H9 (cell line): Measurements from ENCODE around the gene TMEM52B. TPM values are rescaled to one million over a fixed set of nuclear protein-coding genes. Genes with fewer than 3 reads are reported as not detected.

Experiments
- DNase-seq: peaks from one replicate; pipeline ENCODE4 v3.0.0-alpha.2; 2017
- H2AFZ ChIP-seq: one replicate; pipeline ENCODE4 v1.6.1; 2013; ENCODE audit warnings: mild to moderate bottlenecking, low read length, control low read depth, moderate library complexity
- H2AK5ac ChIP-seq: 2 replicates; pipeline ENCODE4 v1.6.1; 2013; ENCODE audit warnings: low read length, control low read depth, mixed read lengths; ENCODE audit not compliant: insufficient read length
- H2BK120ac ChIP-seq: one replicate; pipeline ENCODE4 v1.6.1; 2013; ENCODE audit warnings: low read depth, mild to moderate bottlenecking, low read length, control low read depth, inconsistent platforms; ENCODE audit not compliant: poor library complexity, severe bottlenecking
- H2BK12ac ChIP-seq: 2 replicates; pipeline ENCODE4 v1.6.1; 2013; ENCODE audit warnings: low read length, control low read depth, mixed read lengths, low read depth; ENCODE audit not compliant: insufficient read length
- H2BK15ac ChIP-seq: 2 replicates; pipeline ENCODE4 v1.6.1; 2013; ENCODE audit warnings: low read depth, low read length, control low read depth
- H2BK20ac ChIP-seq: one replicate; pipeline ENCODE4 v1.6.1; 2013; ENCODE audit warnings: low read depth, mild to moderate bottlenecking, low read length, control low read depth, inconsistent platforms; ENCODE audit not compliant: poor library complexity, severe bottlenecking
- H2BK5ac ChIP-seq: 2 replicates; pipeline ENCODE4 v1.6.1; 2013; ENCODE audit warnings: low read length, control low read depth, mixed read lengths; ENCODE audit not compliant: insufficient read length
- H3K14ac ChIP-seq: 2 replicates; pipeline ENCODE4 v1.6.1; 2013; ENCODE audit warnings: low read length, control low read depth; ENCODE audit not compliant: insufficient read depth
- H3K18ac ChIP-seq: 2 replicates; pipeline ENCODE4 v1.6.1; 2013; ENCODE audit warnings: low read depth, mild to moderate bottlenecking, mixed read lengths, low read length, control low read depth; ENCODE audit not compliant: insufficient read length
- H3K23ac ChIP-seq: 2 replicates; pipeline ENCODE4 v1.6.1; 2013; ENCODE audit warnings: low read length, control low read depth, mixed read lengths, low read depth; ENCODE audit not compliant: insufficient read length
- H3K23me2 ChIP-seq: 2 replicates; pipeline ENCODE4 v1.6.1; 2013; ENCODE audit warnings: low read depth, mild to moderate bottlenecking, mixed read lengths, low read length, control low read depth; ENCODE audit not compliant: insufficient read length, poor library complexity, severe bottlenecking
- H3K27ac ChIP-seq: 2 replicates; pipeline ENCODE4 v1.5.1; 2013; ENCODE audit warnings: low read length, control low read depth, mixed read lengths, low read depth; ENCODE audit not compliant: insufficient read length
- H3K27me3 ChIP-seq: 2 replicates; pipeline ENCODE4 v1.6.1; 2013; ENCODE audit warnings: low read length, control low read depth, inconsistent platforms; ENCODE audit not compliant: insufficient read depth
- H3K4ac ChIP-seq: 2 replicates; pipeline ENCODE4 v1.6.1; 2013; ENCODE audit warnings: low read depth, mild to moderate bottlenecking, control low read depth, inconsistent platforms, low read length, moderate library complexity
- H3K4me1 ChIP-seq: 2 replicates; pipeline ENCODE4 v1.6.1; 2013; ENCODE audit warnings: low read length, control low read depth, inconsistent platforms; ENCODE audit not compliant: insufficient read depth
- H3K4me2 ChIP-seq: 2 replicates; pipeline ENCODE4 v1.6.1; 2013; ENCODE audit warnings: low read length, control low read depth, mixed read lengths; ENCODE audit not compliant: insufficient read length, insufficient read depth
- H3K56ac ChIP-seq: 2 replicates; pipeline ENCODE4 v1.6.1; 2013; ENCODE audit warnings: low read depth, mild to moderate bottlenecking, mixed read lengths, low read length, control low read depth; ENCODE audit not compliant: insufficient read length
- H3K79me1 ChIP-seq: 2 replicates; pipeline ENCODE4 v1.6.1; 2013; ENCODE audit warnings: low read depth, mild to moderate bottlenecking, moderate library complexity, low read length, control low read depth, inconsistent platforms; ENCODE audit not compliant: insufficient read depth, poor library complexity, severe bottlenecking
- H3K79me2 ChIP-seq: 2 replicates; pipeline ENCODE4 v1.6.1; 2013; ENCODE audit warnings: low read length, control low read depth, inconsistent platforms; ENCODE audit not compliant: insufficient read depth
- H3K9ac ChIP-seq: 2 replicates; pipeline ENCODE4 v1.6.1; 2013; ENCODE audit warnings: low read length, control low read depth, mixed read lengths; ENCODE audit not compliant: insufficient read length; ENCODE audit errors: extremely low read depth
- H3K9me3 ChIP-seq: one replicate; pipeline ENCODE4 v1.6.1; 2013; ENCODE audit warnings: low read depth, low read length, inconsistent platforms; ENCODE audit not compliant: control insufficient read depth
- H3T11ph ChIP-seq: one replicate; pipeline ENCODE4 v1.6.1; 2013; ENCODE audit warnings: mild to moderate bottlenecking, low read length, control low read depth, inconsistent platforms
- H4K20me1 ChIP-seq: one replicate; pipeline ENCODE4 v1.6.1; 2013; ENCODE audit not compliant: control insufficient read depth, insufficient read length, insufficient read depth
- H4K5ac ChIP-seq: 2 replicates; pipeline ENCODE4 v1.6.1; 2013; ENCODE audit warnings: low read depth, mild to moderate bottlenecking, mixed read lengths, low read length, control low read depth; ENCODE audit not compliant: insufficient read length
- H4K8ac ChIP-seq: replicated peaks from 2 replicates; pipeline ENCODE4 v1.6.1; 2013; ENCODE audit warnings: low read length, control low read depth, mixed read lengths, low read depth; ENCODE audit not compliant: insufficient read length
- H4K91ac ChIP-seq: 2 replicates; pipeline ENCODE4 v1.6.1; 2013; ENCODE audit warnings: low read depth, mild to moderate bottlenecking, moderate library complexity, mixed read lengths, low read length, control low read depth; ENCODE audit not compliant: insufficient read length
- H3K27ac Mint-ChIP-seq, 3 experiments: 2 replicates in 2 of 3; 3 replicates in 1 of 3; pipeline ENCODE4 v1.8.0; 2020 to 2021; ENCODE audit warnings: mixed read lengths in 3 of 3, mild to moderate bottlenecking in 1 of 3, moderate library complexity in 1 of 3
- H3K27me3 Mint-ChIP-seq: 2 replicates; pipeline ENCODE4 v1.8.0; 2021; ENCODE audit warnings: low read depth, mild to moderate bottlenecking, moderate library complexity, mixed read lengths
- H3K36me3 Mint-ChIP-seq, 3 experiments: 2 replicates in 2 of 3; 3 replicates in 1 of 3; pipeline ENCODE4 v1.8.0; 2020 to 2021; ENCODE audit warnings: low read depth in 3 of 3, mixed read lengths in 3 of 3; ENCODE audit not compliant: insufficient read depth in 1 of 3
- H3K4me1 Mint-ChIP-seq, 2 experiments: 2 replicates each; pipeline ENCODE4 v1.8.0; 2020; ENCODE audit warnings: mixed read lengths in 2 of 2
- H3K4me3 Mint-ChIP-seq, 2 experiments: 2 replicates in 1 of 2; 3 replicates in 1 of 2; pipeline ENCODE4 v1.8.0; 2020 to 2021; ENCODE audit warnings: mild to moderate bottlenecking in 2 of 2, mixed read lengths in 2 of 2, moderate library complexity in 1 of 2
- H3K9me3 Mint-ChIP-seq, 2 experiments: 2 replicates in 1 of 2; 3 replicates in 1 of 2; pipeline ENCODE4 v1.8.0; 2020; ENCODE audit warnings: mild to moderate bottlenecking in 2 of 2, mixed read lengths in 2 of 2, moderate library complexity in 1 of 2
- CTCF ChIP-seq: fragments of 200-600 bp; sonication (generic); conservative IDR thresholded peaks from 3 replicates; pipeline ENCODE4 v1.8.0; 2021; ENCODE audit warnings: antibody characterized with exemption, mild to moderate bottlenecking
- WGBS: extraction: QIAGEN DNeasy Blood & Tissue Kit; methylation state at CpG from one replicate; pipeline ENCODE4 v1.1.7; 2013; ENCODE audit warnings: missing lambda C conversion rate, low lambda C conversion rate, mixed read lengths; ENCODE audit not compliant: insufficient read length; ENCODE audit errors: extremely low coverage; 5-methylcytosine and 5-hydroxymethylcytosine counted together
- long read RNA-seq: library from polyadenylated mRNA; unstranded; transcript quantifications from one replicate; pipeline ENCODE4 v2.0.0, GENCODE V29; 2020
- total RNA-seq: library from RNA; stranded (reverse); gene quantifications from 2 replicates; pipeline ENCODE4 v1.2.1, GENCODE V29; 2021

The TMEM52B gene
- total RNA-seq = not detected in 2 replicates
- long read RNA-seq = 0 reads

- H3K56ac ChIP-seq = no peak within 1 kb of the TSS
- WGBS = no CpG with 5 or more reads among the region's 4 CpGs
Measured at GRCh38 chr12:10178821-10179220, at the start of gene TMEM52B. TSS of gene TMEM52B (plus strand) at chr12:10179032. CDS start at chr12:10179575, 543 bp downstream.

More at GRCh38 chr12:10178821-10179220, at the start of gene TMEM52B:
- Histone ChIP-seq H4K5ac (no peak within 1 kb of the TSS), H3K9ac (no peak within 1 kb of the TSS), H3K23me2 (no peaks in the 10 kb centered on the region), H3K4me2 (no peak within 1 kb of the TSS), H2BK12ac (no peak within 1 kb of the TSS), H2BK15ac (no peak within 1 kb of the TSS), H2BK5ac (no peak within 1 kb of the TSS), H3T11ph (no peak within 1 kb of the TSS), H2AK5ac (no peak within 1 kb of the TSS), H3K27me3 (no peaks in the 10 kb centered on the region), H3K4ac (no peak within 1 kb of the TSS), H2AFZ (no peak within 1 kb of the TSS), H3K4me1 (no peaks in the 10 kb centered on the region), H4K8ac (no peak within 1 kb of the TSS), H3K27ac (no peak within 1 kb of the TSS), H3K23ac (no peak within 1 kb of the TSS), H2BK120ac (no peak within 1 kb of the TSS), H3K14ac (no peak within 1 kb of the TSS), H3K9me3 (no peaks in the 10 kb centered on the region), H3K79me2 (no peaks in the 10 kb centered on the region), H4K91ac (no peak within 1 kb of the TSS), H3K18ac (no peak within 1 kb of the TSS), H4K20me1 (no peaks in the 10 kb centered on the region), H3K79me1 (no peaks in the 10 kb centered on the region), H2BK20ac (no peak within 1 kb of the TSS)
- Mint-ChIP-seq H3K36me3 (no peaks in the 10 kb centered on the region), H3K4me1 (peaks cover 5 to 6% of the 10 kb centered on the region in 2 experiments), H3K27ac (peak within 1 kb of the TSS in 1 of 3 experiments; percentile 5; a peak in 1 of 7 replicates), H3K27me3 (no peaks in the 10 kb centered on the region), H3K4me3 (no peak within 1 kb of the TSS; a peak in 1 of 5 replicates), H3K9me3 (no peaks in the 10 kb centered on the region)
- TF ChIP-seq CTCF = no peak
- no peak for DNase-seq
